Cerebellar nuclear complex (tissue), 1 donor: ENCODE data around the gene CELA2A.

Experiments
- DNase-seq, 2 experiments: peaks; one replicate each; lab custom pipeline; 2025; lab: John Stamatoyannopoulos, UW

The CELA2A gene

GRCh38 chr1:15456313-15456954, at the start of gene CELA2A:
CELA2A (plus strand) TSS chr1:15456732; CDS start chr1:15456754, 22 bp downstream.
- no peak for DNase-seq

GRCh38 chr1:15407580-15407979, 49.0 kb upstream of the CELA2A start:
- DNase-seq = no peak

GRCh38 chr1:15408890-15409387, 47.6 kb upstream of the CELA2A start:
- no peak for DNase-seq

GRCh38 chr1:15409388-15410222, 46.9 kb upstream of the CELA2A start, which contains the start of gene EFHD2:
EFHD2 (plus strand) TSS chr1:15409888; CDS start chr1:15409972, 84 bp downstream.
- no peak for DNase-seq

- DNase-seq = no peak
Observed at GRCh38 chr1:15410223-15410883, 46.2 kb upstream of the CELA2A start.

GRCh38 chr1:15410884-15411245, 45.7 kb upstream of the CELA2A start:
- no peak for DNase-seq

- no peak for DNase-seq
Observed at GRCh38 chr1:15411593-15412137, 44.9 kb upstream of the CELA2A start.

GRCh38 chr1:15412175-15412800, 44.2 kb upstream of the CELA2A start:
- DNase-seq = no peak

- DNase-seq = no peak
Observed at GRCh38 chr1:15412843-15413242, 43.7 kb upstream of the CELA2A start.

- DNase-seq = no peak
Observed at GRCh38 chr1:15413563-15414444, 42.7 kb upstream of the CELA2A start.

GRCh38 chr1:15414445-15414983, 42.0 kb upstream of the CELA2A start:
- no peak for DNase-seq

GRCh38 chr1:15417059-15417934, 39.2 kb upstream of the CELA2A start:
- no peak for DNase-seq

GRCh38 chr1:15418806-15419515, 37.6 kb upstream of the CELA2A start:
- DNase-seq = no peak

- DNase-seq = no peak
Observed at GRCh38 chr1:15420853-15421465, 35.6 kb upstream of the CELA2A start.

- DNase-seq = no peak
Observed at GRCh38 chr1:15422871-15423270, 33.7 kb upstream of the CELA2A start.

- no peak for DNase-seq
Observed at GRCh38 chr1:15423355-15424077, 33.0 kb upstream of the CELA2A start.

- no peak for DNase-seq
Observed at GRCh38 chr1:15424146-15424667, 32.3 kb upstream of the CELA2A start.
